GM18870 (cell line): ENCODE measurements around the gene RECQL5.

Source experiments
- ATAC-seq: cut with Tn5 transposase; IDR thresholded peaks from one replicate; pipeline ENCODE4 v1.9.1; 2021; ENCODE audit warnings: moderate library complexity; ENCODE audit not compliant: unreplicated experiment

The RECQL5 gene

GRCh38 chr17:75634754-75635609, 32.0 kb downstream of the RECQL5 start:
- ATAC-seq: no peak

- no peak for ATAC-seq
These were observed 32.6 kb downstream of the RECQL5 start for GRCh38 chr17:75634376-75634740.

- no peak for ATAC-seq
These were observed 33.2 kb downstream of the RECQL5 start for GRCh38 chr17:75633486-75634375.

- no peak for ATAC-seq
These were observed 34.0 kb downstream of the RECQL5 start, which contains the start of gene SMIM5 for GRCh38 chr17:75632863-75633485. Gene SMIM5 (plus strand): TSS chr17:75633434. CDS start chr17:75640202, 6,768 bp downstream.

GRCh38 chr17:75632428-75632827, 34.5 kb downstream of the RECQL5 start:
- no peak for ATAC-seq

- no peak for ATAC-seq
These were observed 35.6 kb downstream of the RECQL5 start for GRCh38 chr17:75631353-75631752.

GRCh38 chr17:75630071-75630917, 36.7 kb downstream of the RECQL5 start:
- no peak for ATAC-seq

- ATAC-seq: no peak
These were observed 37.8 kb downstream of the RECQL5 start for GRCh38 chr17:75629157-75629556.

GRCh38 chr17:75628425-75628824, 38.5 kb downstream of the RECQL5 start:
- ATAC-seq: no peak

GRCh38 chr17:75627094-75627493, 39.9 kb downstream of the RECQL5 start:
- ATAC-seq: no peak

GRCh38 chr17:75626496-75627038, 40.4 kb downstream of the RECQL5 start:
- no peak for ATAC-seq

GRCh38 chr17:75625813-75626486, 41.0 kb downstream of the RECQL5 start:
- ATAC-seq: no peak

- ATAC-seq: no peak
These were observed 42.1 kb downstream of the RECQL5 start for GRCh38 chr17:75624714-75625345.

- no peak for ATAC-seq
These were observed 42.9 kb downstream of the RECQL5 start for GRCh38 chr17:75624021-75624420.

- ATAC-seq: no peak
These were observed 43.6 kb downstream of the RECQL5 start for GRCh38 chr17:75623386-75623785.

- no peak for ATAC-seq
These were observed 44.1 kb downstream of the RECQL5 start for GRCh38 chr17:75622771-75623273.

GRCh38 chr17:75622076-75622475, 44.9 kb downstream of the RECQL5 start:
- ATAC-seq: no peak

- ATAC-seq: no peak
These were observed 45.5 kb downstream of the RECQL5 start for GRCh38 chr17:75621489-75621888.
